Dermis microvascular lymphatic vessel endothelial cell (primary cell): ENCODE measurements around the gene HSP90AA1. TPM values are rescaled to one million over a fixed set of nuclear protein-coding genes. Genes with fewer than 3 reads are reported as not detected.
"Not testable (repeated sequence)": the region's sequence is repeated elsewhere in the genome, so short reads cannot be mapped to it uniquely, and the experiment has no call there.

ENCODE experiments used
- DNase-seq, 2 donors: peaks; one replicate each; pipeline versions ENCODE4 v3.0.0 to v3.0.0-alpha.2; 2010; ENCODE audit warnings: low read depth in 2 of 2
- total RNA-seq: library from RNA; depleted of rRNA; stranded (reverse); fragments of >200 nt; gene quantifications from 2 replicates; pipeline ENCODE4 v1.2.1, GENCODE V29; 2014

HSP90AA1 gene
- total RNA-seq, 1 donor from 2014 or later = 261 TPM

DNA sequence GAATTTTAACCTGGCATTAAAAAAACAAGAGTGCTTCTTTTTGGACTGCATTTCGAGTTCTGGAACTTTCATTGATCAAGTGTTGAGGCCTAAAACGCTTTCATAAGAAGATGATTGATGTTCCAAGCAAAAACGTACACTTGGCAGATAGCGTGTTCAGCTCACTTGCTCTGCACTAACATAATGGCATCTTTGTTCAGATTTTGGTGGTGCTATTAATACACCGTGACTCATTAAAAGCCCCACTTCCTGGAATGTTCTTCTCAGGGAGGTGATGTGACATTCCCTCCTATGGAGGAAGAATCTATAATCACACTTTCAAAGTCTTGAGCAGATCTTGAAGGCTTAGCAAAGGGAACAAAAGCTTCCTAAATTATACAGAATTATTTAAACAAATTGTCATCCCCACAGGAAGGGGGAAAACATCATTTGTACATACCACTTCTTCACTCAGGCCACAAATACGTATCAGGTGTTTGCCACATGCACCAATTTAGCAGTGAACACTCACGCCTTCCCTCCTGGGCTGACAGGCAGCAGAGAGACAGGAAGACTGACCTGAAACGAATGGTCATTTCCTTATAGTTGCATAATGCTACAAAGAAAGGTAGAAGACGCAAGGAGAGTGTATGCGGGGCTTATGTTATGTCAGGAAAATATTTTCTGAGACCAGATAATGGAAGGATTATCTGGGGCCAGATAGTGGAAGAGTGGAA is 15.4 kb downstream of the HSP90AA1 start:
- DNase-seq = no peak

DNA sequence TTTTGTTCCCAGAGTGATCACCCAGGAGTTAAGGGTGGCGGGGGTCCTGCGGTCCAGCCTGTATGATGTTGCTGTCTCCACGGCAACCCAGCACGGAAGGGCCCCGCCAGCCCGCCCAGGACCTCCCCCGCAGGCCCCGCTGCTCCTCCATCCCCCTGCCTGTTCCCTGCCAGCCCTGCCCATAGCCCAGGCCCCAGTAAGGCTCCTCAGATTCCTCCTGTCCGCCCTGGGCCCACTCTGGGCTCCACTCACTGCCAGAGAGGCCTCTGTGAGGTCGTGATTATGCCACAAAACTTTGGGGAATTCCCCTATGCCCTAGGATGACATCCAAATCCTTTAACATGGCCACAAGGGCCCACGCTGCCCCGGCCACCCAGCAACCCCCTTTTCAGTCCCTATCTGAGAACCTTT is 20.8 kb downstream of the HSP90AA1 start:
- DNase-seq = no peak

DNA sequence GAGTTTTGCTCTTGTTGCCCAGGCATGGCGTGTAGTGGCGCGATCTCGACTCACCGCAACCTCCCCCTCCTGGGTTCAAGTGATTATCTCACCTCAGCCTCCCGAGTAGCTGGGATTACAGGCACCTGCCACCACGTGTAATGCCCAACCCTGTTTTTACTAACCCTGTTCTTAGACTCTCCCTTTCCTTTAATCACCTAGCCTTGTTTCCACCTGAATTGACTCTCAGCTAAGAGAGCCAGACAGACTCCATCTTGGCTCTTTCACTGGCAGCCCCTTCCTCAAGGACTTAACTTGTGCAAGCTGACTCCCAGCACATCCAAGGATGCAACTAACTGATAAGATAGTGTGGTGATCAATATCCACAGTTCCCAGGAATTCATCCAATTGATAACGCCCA is 22.3 kb downstream of the HSP90AA1 start:
- DNase-seq = not testable (repeated sequence)

DNA sequence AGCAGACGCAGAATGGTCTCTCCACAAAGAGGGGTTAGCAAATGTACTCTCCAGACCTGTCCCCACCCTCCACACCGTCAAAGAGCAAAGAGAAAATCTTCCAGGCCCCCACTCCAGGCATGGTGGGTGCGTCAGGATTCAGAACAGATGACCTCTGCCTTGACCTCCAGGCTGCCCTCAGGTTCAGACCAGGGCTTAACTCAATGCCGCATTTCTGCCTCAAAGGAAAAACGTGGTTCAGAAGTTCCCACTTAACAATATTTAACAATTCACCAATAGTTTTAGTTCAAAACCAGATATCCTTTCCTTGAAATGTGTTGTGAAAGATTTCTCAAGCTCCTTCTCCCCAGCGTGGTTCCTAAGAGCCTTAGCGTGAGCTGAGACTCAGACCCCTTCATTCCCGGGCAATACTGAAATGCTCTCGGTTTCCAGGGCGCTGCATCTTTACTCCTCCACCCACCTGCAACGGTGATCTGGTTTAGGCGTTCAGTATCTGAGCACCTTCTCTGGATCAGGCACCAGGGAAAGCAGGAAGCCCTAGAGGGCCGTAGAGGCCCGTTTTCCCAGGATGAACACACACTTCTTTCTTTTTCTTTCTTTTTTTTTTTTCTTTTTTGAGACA is 22.9 kb downstream of the HSP90AA1 start:
- no peak for DNase-seq

DNA sequence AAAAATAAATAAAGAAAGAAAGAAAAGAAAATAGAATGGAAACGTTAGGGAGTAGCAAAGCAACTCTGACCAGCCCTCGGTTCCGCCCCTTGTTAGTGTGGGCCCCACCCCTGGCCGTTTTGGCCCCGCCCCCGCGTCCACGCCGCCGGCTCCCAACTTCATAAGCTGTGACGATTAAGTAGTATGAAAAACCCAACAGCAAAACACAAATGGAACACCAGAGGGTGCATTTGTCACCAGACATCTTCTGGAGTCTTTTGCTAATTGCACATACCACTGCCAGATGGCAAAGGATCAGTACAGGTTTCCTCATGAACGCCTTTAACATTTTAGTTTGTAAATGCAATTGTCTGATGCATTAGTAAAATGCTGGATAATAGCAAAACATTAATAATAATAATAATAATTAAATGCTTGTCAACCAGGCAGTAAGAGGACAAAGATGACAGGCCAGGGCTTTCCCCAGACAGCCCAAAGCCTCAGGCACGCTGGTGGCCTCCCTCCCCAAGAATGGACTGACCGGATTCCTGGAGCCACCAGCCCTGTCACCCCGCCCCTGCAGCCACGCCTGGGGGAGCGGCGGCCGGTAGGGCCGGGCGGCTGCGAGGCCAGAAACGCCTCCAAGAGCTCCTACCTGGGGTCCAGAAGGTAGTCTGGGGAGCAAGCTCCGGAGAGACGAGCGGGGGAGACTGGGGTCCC is 23.6 kb downstream of the HSP90AA1 start:
- DNase-seq = peak; percentile 89 to 92

DNA sequence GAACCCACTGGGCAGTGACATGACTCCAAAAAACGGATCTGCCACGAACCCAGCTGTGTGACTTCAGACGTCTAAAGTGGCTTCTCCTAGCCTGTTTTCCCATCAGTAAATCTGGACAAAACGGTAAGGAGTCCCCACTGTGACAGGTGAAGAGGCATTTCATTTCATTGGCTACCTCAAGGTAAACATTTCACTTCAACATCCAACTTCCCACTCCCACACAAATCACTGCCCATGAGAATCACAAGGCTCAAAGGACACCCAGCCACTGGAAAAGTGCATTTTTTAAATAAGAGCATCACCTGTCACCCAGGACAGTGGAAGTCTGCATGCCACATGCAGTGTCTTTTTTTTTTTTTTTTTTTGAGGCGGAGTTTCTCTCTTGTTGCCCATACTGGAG is 27.9 kb downstream of the HSP90AA1 start:
- DNase-seq = no peak

DNA sequence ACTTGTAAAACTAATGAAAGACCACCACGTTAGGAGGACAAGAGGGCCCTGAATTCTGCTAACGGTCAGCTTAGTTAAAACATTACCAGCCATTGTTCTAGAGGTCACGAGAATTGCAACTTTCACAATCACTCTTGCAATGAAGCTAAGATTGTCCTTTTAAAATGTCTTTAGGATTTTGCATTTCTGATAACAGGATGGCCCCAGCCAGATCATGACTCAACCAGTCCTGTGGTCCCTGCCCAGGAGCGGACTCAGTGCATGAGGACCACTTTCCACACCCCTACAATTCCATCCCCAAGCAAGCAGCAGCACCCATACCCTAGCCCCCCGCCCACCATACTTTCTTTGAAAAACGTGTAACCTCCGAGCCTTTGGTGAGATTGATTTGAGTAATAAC is 28.7 kb downstream of the HSP90AA1 start:
- no peak for DNase-seq

DNA sequence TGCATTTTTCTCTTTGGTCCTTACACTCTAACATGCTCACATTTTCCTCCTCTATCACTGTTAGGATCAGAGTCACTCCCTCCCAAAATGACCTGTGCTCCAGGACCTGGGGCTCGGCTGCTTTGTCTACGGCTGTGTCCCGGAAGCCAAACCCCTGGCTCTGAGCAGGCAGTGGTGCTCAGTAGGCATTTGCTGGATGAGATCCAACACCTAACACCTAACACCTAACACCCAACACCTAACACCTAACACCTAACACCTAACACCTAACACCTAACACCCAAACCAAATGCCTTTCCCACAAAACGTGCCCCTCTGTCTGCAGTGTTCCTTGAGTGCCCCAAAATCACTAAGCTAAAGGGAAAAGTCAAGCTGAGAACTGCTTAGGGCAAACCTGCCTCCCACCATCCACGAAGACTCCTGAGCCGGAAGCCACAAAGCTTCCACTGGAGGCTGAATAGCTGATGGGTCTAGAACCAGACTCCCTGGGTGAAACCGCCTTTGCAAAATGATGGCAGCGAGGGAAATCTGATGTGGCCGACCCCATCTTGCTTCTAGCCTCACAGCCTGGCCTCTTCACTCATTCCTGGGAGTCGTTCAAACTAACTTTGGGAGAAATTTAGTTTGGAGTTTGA is 29.2 kb downstream of the HSP90AA1 start:
- DNase-seq = no peak

DNA sequence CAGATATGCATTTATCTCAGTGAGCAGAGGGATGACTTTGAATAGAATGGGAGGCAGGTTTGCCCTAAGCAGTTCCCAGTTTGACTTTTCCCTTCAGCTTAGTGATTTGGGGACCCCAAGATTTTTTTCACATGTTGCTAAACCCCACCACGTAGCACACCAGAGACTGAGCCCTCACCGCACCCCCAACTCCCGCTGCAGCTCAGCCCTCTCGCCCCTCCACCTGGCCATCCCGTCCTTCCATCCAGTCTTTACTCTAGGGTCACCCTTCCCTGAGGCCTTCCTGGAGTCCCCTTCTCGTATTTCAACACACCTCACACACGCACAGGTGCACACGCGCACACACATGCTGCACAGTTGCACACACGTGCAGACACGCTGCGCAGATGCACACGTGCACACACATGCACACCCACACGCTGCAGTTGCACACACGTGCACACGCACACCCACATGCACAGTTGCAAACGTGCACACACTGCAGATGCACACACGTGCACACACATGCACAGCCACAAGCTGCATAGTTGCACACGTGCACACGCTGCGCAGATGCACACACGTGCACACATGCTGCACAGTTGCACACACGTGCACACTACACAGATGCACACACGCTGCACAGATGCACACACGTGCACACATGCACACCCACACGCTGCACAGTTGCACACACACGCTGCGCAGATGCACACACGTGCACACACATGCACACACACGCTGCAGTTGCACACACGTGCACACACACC is 30.0 kb downstream of the HSP90AA1 start:
- no peak for DNase-seq

DNA sequence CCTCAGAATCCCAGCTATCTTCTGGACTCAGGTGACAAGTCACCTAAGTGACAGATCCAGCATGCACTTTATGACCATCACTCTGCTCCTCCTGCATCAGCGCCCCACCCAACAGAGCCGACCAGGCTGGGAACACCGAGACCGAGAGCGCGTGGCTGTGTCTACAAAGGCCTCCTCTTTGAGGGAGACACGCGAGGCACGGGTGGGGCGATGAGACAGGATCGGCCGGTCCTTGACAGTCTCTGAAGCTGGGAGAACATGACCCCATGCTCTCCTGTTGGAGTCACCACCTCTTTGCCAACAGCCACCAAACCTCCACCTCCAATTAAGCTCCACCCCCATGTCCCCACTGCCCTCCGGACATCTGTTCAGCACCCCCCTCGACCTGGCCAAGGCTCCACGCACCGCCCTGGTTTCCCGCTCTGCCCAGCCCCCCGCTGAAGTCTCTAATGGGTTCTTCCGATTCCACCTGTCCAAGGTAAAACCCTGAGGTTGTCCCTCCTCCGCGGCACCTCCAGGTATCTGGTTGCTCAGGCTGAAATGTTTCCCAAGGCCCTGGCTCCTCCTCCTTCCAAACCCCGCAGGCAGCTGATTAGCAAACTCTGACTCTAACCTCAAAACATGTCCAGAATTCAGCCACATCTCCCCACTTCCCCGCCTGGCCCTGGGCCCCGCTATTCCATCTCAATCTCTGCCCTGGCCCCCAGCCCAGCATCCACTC is 31.5 kb downstream of the HSP90AA1 start:
- DNase-seq = no peak

DNA sequence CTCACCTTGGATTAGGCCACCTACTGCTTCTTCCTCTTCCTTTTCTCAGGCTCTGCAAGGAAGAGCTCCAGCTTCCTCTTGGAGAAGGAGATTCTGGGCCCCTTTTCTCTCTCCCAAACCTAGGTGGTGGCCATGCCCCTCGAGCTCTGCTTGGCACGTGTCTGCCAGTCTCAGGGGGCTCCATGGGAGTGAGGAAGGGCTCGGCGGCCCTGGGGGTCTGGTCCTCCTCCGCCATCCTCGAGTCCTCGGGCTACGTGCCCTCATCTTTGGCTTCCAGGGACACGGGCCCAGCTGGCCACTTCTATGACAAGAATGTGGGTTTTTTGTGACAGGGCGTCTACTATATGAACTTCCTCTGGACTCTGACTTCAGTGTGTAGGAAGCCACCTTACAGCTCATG is 34.3 kb downstream of the HSP90AA1 start:
- no peak for DNase-seq

DNA sequence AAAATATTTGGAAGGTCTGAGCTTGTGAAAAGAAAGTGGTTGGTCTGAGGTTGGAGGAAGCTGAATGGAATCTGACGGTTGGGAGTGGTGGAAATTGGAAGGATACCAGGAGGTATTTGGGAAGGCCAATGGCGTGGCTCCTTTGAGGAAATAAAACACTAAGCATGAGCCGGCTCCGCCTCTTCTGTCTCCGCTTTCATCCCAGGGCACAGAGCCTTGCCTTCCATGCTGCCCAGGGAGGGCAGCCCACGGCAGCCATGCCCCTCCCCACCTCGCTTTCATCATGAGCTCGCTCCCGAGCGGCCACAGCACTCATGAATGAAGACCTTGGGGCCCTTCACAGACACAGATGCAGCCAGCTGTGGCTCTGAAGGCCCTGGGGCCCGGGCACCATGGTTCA is 36.2 kb downstream of the HSP90AA1 start:
- no peak for DNase-seq

DNA sequence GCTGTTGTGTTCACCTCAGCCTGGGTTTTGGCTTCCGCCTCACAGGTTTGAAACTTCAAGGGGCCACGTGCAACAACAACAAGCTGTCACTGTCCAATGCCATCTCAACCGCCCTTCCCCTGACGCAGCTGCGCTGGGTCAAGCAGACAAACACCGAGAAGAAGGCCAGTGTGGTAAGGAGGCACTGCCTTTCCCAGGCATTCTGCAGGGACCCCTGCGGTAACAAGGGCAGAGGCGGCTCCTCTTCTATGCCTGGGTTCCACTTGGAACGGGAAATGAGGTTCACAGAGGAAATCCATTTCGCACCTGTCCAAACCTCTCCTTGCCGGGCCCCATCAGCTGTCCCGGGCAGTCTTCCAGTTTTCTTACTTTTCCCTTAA is 36.8 kb downstream of the HSP90AA1 start:
- DNase-seq = no peak

DNA sequence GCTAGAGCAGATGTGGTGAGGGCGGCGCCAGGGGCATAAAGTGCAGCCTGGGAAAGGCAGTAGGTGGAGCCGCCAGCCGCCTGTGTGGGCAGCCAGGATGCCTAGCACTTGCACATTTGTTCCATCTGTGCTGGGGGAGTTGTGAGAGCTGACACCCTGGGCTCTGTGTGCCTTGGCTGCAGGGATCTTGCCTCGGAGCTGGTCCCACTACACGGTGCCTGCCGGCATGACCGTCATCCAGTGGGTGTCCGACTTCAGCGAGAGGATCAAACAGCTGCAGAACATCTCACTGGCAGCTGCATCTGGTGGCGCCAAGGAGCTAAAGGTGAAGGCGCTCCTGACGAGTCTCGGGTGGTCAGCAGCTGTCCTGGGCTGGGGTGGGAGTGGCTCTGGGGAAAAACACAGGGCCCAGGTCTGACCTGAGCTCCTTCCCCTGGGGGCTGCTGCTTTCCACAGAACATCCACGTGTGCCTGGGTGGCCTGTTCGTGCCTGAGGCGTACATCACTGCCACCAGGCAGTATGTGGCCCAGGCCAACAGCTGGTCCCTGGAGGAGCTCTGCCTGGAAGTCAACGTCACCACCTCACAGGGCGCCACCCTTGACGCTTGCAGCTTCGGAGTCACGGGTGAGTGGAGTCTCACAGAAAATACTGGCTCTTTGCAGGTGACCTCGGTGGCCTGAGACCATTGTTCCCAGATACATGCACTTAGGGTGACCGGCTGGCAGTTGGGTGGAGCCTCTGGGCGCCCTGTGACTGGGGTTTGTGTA is 37.4 kb downstream of the HSP90AA1 start:
- no peak for DNase-seq

DNA sequence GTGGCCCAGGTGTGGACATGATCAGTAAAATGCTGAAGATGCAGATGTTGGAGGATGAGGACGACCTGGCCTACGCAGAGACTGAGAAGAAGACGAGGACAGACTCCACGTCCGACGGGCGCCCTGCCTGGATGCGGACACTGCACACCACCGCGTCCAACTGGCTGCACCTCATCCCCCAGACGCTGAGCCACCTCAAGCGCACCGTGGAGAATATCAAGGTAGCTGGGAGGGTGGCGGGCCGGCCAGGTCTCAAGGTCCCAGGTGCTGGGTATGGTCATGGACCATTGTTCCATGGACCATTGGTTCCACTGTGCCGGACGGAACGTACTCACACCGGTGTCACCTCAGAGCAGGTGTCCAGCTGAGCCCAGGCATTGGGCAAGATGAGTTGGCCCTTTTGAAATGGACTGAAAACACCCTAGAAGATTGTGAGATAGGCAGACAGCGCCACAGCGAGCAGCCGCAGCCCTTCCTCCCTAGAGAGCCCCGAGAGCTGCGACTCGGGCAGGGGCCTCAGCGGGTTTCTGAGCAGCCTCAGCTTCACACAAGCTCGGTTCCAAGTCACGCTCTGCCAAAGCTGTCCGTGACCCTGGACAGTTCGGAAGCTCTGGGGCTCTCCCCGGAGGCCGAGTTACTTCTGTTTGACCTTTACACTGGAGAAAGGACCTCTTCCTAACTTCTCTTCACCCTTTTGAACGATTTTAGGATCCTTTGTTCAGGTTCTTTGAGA is 38.9 kb downstream of the HSP90AA1 start:
- DNase-seq = no peak

DNA sequence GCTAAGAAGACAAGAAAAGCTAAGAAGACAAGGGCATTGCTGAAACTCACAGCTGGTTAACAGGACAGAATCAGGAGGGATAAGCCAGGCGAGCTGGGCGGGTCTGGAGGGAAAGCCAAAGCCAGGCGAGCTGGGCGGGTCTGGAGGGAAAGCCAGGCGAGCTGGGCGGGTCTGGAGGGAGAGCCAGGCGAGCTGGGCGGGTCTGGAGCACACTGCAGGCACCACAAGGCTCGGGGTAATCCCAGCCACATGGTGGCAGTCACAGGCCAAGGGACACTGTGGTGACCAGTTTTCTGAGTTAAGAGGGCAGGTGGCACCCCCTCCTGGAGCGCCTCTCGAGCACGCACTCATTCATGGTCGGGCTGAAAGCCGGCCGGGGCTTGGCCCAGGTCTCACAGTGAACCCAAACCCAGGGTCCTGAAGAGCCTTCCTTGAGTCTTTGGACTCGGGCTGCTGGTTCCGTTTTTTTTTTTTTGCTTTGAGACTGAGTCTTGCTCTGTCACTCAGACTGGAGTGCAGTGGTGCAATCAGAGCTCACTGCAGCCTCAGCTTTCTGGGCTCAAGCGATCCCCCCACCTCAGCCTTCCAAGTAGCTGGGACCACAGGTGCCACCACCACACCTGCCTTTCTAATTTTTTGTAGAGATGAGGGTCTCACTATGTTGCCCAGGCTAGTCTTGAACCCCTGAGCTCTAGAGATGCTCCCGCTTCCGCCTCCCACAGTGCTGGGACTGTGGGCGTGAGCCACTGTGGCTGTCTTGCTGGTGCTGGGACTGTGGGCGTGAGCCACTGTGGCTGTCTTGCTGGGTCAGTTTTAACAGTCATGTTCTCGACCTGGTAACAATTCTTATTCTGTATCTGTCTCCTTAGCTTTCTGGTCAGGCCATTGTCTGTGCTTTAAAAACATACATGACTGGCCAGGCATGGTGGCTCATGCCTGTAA is 40.2 kb downstream of the HSP90AA1 start:
- DNase-seq = peak; percentile 17 to 29

DNA sequence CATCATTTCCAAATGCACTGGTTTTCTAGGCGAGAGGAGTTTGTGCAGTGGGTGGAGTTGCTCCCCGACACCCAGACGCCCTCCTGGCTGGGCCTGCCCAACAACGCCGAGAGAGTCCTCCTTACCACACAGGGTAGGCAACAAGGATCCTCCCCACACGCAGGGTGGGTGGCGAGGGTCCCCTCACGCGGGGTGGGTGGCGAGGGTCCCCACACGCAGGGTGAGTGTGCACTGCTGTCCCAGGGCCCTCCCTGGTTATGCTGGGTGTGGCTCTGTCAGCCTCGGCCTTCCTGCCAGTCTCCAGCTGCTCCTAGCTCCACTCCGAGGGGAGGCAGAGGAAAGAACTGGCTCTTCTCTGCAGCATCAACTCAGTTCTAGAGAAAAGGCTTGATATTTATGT is 42.3 kb downstream of the HSP90AA1 start:
- DNase-seq = no peak

DNA sequence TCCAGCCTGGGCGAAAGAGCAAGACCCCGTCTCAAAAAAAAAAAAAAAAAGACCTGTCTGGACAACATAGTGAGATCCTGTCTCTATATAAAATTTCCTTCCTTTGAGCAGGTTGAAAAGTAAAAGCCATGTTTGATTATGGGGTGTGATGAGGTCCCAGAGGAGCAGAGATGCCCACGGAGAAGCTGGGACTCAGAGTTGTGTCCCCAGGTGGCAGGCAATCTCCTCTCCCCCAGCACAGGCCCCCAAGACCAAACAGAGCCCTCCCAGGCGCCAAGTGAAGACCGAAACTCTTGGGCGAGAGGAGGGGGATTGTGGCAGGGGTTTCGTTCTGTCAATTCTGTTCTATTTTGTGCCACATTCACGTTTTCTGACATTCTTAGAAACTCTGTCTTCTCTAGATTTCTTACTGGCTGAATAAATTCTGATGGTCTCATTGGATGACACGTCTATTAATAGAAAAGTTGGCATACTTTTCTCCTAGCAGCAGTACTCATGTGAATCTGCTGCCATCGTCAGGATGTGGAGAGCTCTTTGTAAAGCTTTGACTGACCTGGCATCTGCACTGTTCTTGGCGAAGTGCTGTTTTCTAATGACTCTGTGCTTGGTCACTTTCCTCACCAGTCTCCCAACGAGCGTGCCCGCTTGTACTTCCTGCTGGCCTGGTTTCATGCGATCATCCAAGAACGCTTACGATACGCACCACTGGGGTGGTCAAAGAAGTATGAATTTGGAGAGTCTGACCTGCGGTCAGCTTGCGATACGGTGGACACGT is 43.4 kb downstream of the HSP90AA1 start:
- DNase-seq = no peak
